Glomerular endothelial cell (primary cell): ENCODE data around the gene WDR19. TPM values are rescaled to one million over a fixed set of nuclear protein-coding genes. Genes with fewer than 3 reads are reported as not detected.
"Not testable (repeated sequence)": the region's sequence is repeated elsewhere in the genome, so short reads cannot be mapped to it uniquely, and the experiment has no call there.

Source experiments
- DNase-seq: peaks from one replicate; pipeline ENCODE4 v3.0.0-alpha.2; 2011; ENCODE audit warnings: low read depth, low spot score; ENCODE audit errors: extremely low read depth
- total RNA-seq: library from RNA; depleted of rRNA; stranded (reverse); fragments of >200 nt; gene quantifications from 2 replicates; pipeline ENCODE4 v1.2.3, GENCODE V29; 2015

WDR19 gene
- 22.0 and 27.0 TPM in 2 replicates for total RNA-seq

DNA sequence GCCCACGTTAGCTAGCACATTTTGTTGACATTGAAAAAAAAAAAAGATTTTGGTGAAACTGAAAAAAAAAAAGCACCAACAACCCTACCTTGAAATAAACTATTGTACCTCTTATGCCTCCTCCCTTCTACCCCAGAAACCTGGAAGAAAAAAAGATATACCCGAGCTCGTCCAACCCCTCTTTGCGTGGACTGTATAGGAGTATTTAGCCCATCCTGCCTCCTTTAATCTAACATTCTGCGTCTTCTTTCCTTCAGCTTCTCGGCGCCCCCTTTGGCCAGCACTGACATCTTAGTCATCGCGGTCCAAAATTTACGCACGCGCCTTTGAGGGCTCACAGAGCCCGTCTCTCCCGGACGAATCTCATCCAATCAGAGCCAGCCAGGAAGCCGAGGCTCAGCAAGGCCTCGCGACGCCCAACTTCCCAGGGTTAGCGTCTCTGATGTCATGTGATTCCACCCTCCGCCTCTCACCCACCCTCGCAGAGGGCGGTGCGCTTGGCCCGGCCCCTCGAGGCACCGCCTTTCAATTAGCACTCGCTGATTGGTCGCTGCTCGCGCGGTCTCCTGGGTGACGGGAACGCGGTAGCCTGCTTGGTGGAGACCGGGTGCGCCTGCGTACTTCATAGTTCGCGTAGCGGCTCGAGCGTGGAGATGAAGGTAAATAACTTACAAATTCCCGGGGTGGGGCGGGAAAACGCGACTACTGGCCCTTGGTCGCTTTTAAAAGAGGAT, at the start of gene WDR19:
Gene WDR19 (plus strand): TSS at position 625 of the 734 bp plus-strand sequence. CDS start 29 bp downstream, at position 654.
- peak; percentile 97 for DNase-seq

DNA sequence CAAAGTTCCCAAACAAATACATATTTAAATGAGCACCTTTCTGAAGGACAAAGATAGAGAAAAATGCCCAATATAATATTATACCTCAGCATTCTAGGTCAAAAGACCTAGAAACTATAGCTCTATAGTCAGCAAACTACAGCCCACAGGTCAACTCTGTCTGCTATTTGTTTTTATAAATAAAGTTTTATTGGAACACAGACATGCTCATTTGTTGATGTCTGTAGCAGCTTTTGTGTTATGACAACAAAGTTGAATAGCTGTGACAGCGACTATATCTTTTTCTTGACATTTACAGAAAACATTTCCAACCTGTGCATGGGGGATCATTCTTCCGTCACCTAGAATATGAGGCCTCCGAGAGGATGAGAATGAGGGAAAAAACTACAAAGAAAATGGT, 48.7 kb upstream of the WDR19 start:
- DNase-seq = no peak

DNA sequence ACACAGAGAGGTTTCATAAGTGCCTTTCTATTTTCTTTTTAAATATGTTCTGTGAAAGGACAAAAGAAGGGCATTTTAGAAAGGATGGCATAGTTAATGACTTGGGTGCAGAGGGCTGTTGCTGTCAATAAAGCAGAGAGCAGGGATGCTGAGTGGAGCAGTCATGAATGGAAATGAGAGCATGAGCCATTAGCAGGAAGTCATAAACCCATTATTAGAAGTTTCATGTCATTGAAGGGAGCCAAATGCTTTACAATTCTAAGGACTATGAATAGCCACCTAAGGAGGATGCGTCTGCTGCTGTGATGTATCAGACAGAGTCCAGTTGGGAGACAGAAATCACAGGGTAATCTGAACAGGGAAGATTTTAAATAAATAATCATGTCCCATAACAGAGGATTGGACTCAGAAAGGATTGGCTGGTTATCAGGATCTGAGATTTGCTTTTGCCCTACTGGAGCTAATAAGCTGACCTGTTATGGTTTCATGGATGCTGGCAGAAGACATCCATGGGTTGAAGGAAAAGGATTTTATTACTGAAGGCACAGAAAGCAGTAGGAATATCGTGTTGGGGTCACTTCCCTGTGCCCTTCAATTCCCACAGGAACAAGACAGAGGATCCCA, 47.5 kb upstream of the WDR19 start:
- DNase-seq = no peak

DNA sequence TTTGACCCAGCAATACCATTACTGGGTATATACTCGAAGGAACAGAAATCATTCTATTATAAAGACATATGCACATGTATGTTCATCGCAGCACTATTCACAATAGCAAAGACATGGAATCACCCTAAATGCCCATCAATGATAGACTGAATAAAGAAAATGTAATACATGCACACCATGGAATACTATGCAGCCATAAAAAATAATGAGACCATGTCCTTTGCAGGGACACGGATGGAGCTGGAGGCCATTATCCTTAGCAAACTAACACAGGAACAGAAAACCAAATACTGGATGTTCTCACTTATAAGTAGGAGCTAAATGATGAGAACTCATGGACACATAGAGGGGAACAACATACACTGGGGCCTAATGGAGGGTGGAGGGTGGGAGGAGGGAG, 44.1 kb upstream of the WDR19 start:
- not testable (repeated sequence) for DNase-seq

DNA sequence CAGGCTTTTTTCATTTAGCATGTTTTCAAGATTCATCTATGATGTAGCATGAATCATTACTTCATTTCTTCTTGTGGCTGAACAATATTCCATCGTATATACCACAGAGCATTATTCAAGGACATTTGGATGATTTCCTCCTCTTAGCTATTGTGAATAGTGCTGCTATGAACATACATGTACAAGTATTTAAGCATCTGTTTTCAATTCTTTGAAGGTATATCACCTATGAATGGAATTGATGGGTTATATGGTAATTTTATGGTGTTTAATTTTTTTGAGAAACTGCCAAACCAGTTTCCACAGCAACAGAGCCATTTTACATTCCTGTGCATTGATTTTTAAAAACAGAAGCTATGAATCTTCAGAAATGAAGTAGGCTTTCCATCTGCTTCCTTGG, 36.1 kb upstream of the WDR19 start:
- DNase-seq = no peak

DNA sequence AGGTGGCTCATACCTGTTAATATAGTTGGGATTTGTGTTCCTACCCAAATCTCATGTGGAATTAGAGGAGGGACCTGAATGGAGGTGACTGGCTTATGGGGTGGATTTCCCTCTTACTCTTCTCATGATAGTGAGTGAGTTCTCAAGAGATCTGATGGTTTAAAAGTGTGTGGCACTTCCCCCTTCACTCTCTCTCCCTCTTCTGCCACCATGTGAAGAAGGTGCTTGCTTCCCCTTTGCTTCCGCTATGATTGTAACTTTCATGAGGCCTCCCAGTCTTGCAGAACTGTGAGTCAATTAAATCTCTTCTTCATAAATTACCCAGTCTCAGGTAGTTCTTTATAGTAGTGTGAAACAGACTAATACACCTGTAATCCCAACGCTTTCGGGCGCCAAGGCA, 28.3 kb upstream of the WDR19 start:
- no peak for DNase-seq

DNA sequence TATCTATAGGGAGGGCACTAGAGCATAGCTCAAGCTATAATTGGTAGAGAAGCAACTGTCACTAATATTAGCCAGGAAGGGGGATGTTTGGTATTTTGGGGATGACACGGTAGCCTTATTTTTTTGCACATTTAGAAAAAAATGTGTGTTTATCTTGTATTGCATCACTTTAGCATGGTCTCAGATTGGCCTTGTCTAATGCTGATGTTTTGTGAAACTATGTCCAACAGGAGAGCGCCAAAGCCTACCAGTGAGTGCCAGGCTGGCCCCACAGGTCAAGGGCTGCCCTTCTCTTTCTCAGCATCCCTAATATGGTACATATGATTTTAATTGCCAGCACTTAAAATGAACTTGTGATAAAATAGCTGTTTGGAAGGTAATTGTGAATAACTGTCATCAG, 24.8 kb upstream of the WDR19 start:
- no peak for DNase-seq

DNA sequence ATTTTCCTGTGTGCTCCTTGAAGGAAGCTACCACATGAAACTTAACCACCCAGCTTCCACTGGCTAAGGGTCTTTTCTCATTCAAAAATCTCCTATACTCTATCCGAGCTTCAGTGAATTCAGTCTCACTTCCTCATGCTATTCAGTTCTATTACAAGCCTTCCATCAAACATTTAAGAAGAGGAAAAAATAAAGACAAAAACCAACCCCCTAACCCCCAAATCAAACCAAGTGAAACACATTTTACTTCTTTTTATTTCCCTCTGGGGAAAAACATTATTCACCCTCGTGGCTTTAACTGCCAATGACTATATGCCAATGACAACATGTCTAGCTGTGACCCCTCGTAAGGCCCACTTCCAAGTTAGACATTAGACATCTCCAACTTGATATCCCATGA, 16.2 kb upstream of the WDR19 start:
- no peak for DNase-seq

DNA sequence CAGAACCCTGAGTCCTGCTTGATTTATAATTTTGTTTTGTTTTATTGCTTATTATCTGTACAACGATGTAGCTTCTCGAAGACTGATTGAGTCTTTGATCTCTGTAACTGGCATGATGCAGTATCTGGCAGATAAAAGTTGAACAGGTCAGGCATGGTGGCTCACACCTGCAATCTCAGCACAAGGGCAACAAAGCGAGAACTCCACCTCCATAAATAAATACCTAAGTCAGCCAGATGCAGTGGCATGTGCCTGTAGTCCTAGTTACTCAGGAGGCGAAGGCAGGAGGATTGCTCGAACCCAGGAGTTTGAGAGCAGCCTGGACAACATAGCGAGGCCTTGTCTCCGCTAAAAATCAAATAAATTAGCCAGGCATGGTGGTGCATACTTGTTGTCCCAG, 15.7 kb upstream of the WDR19 start:
- DNase-seq = no peak

DNA sequence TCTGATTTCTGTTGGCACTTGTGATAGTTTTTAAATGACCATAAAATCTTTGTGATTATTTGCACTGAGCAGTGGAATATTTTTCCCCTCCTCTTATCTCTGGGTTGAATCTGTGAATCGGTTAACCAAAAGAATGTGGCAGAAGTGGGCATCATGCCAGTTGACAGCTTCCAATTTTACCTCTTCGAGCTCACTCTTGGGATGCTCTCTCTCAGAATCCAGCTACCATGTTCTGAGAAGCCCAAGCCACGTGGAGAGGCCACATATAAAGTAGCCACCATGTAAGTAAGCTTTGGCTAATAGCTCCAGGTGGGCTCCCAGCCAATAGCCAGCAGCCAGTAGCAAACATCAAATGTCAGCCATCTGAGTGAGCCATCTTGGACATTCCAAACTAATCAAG, 12.9 kb upstream of the WDR19 start:
- no peak for DNase-seq

DNA sequence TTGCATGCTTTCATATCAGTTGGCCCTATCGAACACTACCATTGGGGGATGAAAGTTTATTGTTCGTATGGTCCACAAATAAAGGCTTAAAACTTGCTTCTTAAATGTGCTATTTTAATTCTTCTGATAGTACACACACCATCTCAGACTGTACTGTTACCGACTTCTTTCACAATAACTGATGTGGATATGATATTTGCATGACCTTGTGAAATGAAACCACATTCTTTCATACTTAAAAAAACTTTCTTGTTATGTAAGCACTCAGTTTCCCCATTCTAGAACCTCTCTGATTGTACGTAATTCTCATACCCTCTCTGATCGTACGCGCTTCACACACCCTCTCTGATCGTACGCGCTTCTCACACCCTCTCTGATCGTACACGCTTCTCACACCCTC, 12.0 kb upstream of the WDR19 start:
- no peak for DNase-seq

DNA sequence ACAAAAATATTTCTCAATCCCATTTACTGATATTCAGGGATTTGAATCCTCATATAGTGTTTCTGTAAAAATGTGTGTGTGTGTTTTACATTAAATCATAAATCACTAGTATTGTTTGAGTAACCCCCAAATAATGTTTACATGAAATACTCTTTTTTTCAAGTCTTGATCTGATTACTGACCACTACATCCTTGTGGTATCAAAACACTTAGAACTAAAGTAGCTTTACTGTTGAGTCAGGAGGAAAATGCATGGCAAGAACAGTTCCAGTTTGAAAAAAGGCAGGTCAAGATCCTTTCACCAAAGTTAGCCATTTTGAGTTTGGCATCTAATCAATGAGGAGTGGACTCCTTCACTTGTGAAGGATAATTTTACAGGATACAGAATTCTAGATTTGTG, 3.6 kb upstream of the WDR19 start:
- DNase-seq = no peak

DNA sequence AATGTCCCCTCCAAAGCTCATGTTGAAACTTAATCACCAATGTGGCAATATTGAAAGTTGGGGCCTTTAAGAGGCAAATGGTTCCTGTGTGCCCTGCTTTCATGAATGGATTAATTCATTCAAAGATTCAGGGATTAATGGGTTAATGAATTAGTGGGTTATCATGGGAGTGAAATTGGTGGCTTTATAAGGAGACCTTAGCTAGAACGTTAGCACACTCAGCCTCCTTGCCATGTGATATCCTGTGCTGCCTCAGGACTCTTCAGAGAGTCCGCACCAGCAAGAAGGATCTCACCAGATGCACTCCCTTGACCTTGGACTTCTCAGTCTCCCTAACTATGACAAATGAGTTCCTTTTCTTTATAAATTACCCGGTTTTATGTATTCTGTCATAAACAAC, 2.6 kb upstream of the WDR19 start:
- no peak for DNase-seq

DNA sequence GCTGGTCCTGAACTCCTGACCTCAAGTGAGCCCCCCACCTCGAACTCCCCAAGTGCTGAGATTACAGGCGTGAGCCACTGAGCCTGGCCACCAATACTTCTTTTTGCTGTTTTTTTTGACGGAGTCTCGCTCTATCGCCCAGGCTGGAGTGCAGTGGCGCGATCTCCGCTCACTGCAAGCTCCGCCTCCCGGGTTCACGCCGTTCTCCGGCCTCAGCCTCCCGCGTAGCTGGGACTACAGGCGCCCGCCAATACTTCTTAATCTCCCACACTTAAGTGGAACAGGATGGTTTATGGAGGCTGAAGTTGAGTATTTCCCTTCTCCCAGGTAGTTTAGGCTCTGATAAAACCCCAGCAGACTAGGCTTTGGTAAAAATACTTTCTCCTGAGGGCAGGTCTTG, 1.7 kb upstream of the WDR19 start:
- DNase-seq = not testable (repeated sequence)

DNA sequence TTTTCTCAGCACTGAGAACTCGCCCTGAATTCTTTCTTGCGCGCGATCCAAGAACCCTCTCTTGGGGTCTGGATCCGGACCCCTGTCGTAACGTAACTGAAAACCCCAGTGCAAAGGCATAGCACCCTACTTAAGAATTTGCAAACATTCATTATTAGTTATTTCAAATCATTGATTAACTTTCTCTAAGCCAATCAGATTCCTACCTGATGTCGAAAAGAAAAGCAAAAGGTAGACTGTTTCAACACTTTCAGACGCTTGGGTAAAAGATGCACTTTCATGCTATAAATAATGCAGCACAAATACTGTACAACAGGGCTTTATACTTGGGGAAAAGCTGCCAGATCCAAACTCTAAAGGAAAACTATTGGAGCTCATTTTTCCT, 817 bp upstream of the WDR19 start:
- no peak for DNase-seq

DNA sequence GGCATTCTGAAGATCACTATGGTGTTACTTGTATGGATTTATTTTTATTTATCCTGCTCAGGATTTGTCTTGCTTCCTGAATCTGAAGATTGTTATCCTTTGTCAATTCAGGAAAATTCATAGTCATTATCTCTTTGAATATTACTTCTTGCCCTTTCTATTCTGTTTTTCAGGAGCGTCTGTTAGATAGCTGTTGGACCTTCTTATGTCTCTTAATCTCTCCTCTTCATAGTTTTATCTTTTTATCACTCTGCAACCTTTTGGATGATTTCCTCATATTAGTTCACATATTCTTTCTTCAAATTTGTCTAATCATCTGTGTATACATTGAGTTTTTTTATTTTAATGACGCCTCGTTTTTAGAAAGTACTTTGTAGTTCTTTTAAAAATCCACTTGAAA, 19.6 kb downstream of the WDR19 start:
- no peak for DNase-seq

DNA sequence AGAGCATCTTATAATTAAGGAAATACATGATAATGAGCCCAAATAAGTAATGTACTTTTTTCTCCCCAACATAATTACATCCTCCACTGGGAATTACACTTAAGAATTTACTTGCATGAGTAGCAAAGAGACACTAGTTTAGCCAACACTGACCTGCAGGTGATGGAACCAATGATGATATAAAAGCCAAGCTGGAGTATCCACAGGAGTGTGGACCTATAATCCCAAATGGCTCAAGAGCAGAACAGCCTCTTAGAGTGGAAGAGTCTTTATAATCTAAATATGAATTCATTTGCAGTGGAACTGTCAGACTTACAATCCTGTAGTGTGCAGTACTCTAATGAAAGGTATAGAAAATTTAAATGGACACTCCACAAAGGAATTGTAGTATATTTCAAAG, 22.2 kb downstream of the WDR19 start:
- no peak for DNase-seq

DNA sequence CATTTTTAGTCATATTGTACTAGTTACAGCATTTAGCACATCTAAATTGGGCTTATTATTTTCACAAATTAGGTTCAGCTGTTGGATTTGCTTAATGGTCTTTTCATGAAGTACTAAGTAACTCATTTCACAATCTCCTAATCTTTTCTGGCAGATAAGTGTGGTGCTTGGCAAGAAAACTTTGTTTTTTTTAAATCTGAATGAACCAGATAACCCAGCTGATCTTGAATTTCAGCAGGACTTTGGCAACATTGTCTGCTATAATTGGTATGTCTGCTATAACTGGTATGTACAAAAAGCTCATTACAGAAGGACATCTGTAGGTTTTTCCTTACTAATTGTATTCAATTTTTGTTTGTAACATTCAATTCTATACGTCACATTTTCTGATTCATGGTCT, 22.7 kb downstream of the WDR19 start:
- no peak for DNase-seq

DNA sequence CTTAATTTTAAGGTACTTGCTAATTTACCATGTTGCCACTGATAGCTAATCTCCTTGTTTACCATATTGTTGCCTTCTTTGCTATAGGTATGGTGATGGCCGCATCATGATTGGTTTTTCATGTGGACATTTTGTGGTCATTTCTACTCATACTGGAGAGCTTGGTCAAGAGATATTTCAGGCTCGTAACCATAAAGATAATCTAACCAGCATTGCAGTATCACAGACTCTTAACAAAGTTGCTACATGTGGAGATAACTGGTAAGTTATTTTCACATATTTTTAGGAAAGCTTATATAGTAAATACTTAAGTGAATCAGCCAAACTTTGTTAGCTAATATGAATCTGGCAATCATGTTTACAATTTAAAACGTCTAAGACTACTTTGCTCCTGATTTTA, 23.1 kb downstream of the WDR19 start:
- DNase-seq = no peak

DNA sequence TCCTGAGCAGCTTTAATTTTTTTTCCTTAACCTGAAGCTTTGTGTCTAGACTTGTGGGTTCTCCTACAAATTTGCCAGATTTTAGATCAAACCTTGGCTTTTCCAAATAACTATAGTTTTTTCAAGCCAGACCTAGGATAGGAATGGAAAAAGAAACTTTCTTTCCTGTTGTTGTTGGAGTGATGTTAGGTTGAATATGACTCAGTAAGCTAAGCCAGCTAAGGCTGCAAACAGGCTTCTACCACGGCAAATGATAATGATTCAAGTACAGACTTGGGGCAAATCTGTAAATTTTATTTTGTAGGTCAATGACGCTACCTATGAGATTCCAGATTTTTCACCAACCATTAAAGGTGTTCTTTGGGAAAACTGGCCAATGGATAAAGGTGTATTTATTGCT, 45.6 kb downstream of the WDR19 start:
- no peak for DNase-seq

DNA sequence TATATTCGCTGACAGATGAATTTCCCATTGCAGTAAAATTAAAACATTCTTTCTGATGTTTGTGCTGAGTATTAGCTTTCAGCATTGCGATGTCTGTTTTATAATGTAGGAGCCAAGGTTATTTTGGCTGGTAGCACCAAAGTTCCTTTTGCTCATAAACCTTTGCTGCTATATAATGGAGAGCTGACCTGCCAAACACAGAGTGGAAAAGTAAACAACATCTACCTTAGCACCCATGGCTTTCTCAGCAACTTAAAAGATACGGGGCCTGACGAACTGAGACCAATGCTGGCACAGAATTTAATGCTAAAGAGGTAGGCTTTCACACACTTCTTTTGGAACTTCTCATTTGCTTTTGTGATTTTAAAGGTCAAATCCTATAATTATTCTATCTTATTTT, 46.0 kb downstream of the WDR19 start:
- DNase-seq = no peak

DNA sequence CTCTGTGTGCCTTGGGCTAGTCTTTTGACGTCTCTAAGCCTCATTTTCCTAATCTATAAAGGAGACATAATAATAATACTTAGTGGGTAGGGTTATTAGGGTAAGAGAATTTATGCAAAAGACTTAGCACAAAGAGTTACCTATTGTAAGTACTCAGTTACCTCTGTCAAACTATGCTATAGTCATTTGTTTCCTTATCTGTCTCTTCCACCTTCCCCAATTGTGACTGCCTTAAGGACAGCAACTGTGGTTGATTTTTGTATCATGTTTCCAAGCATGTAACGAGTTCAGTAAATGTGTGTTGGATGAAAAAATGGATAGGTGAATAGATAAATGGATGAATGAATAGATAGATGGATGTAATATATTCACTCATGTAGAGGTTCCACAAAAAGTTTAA, 48.1 kb downstream of the WDR19 start:
- DNase-seq = no peak

DNA sequence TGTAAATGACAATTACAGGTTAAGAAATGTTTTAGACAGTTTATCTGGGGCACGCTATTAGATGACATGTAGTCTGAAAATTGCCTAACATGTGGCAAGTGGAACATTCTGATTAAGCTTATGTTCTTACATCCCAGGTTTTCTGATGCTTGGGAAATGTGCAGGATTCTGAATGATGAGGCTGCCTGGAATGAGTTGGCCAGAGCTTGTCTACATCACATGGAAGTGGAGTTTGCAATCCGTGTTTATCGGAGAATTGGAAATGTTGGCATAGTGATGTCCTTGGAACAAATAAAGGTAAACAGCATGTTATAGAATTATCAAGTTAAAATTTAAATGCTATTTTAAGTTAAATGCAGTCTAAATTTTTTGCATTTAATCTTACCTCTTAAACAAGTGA, 49.3 kb downstream of the WDR19 start:
- no peak for DNase-seq
